HG03025 (cell line): ENCODE data around the gene PRKAR2B.

Experiments used
- ATAC-seq: cut with Tn5 transposase; IDR thresholded peaks from one replicate; pipeline ENCODE4 v1.9.1; 2021; ENCODE audit warnings: mild to moderate bottlenecking, moderate library complexity; ENCODE audit not compliant: unreplicated experiment, low FRiP score

The PRKAR2B gene

DNA sequence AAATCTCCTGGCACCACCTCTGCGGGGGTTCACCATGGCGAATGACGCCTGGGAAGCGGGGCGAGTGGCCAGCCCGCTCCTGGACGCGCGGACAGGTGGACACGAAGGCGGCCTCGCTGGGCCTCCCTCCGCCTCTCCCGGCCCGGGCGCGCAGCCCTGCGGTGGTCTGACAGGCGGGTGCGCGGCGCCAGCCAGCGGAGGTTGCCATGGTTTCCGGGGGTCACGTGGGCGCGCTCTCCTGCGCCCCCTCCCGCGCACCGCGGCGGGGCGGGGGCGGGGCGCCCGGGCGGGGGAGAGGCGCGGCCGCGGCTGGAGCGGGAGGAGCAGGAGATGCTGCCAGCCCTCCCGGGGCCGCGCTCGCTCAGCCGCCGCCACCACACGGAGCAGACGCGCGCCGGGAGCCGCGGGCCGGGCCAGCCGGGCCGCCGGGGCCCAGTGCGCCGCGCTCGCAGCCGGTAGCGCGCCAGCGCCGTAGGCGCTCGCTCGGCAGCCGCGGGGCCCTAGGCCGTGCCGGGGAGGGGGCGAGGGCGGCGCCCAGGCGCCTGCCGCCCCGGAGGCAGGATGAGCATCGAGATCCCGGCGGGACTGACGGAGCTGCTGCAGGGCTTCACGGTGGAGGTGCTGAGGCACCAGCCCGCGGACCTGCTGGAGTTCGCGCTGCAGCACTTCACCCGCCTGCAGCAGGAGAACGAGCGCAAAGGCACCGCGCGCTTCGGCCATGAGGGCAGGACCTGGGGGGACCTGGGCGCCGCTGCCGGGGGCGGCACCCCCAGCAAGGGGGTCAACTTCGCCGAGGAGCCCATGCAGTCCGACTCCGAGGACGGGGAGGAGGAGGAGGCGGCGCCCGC, at the start of gene PRKAR2B:
TSS of gene PRKAR2B (plus strand) at position 359 of the 848 bp plus-strand sequence. CDS start at position 562, 203 bp downstream.
- ATAC-seq = peak; percentile 70

DNA sequence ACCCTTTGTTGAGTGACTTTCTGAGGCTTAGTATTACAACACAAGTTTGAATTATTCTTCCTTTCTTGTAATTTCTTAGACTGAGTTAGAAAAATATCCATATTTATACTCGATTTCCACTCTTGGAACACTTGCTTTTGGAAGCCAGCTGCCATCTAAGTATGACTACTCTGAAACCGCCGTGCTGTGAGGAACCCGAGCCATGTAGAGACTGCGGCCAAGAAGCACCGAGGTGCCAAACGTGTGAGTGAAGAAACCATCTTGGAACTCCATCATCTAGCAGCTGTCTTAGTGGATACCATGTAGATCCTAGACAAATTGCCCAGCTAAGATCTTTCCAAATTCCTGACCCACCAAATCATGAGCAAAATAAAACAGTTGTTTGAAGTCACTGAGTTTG, 49.7 kb upstream of the PRKAR2B start:
- no peak for ATAC-seq

GRCh38 chr7:106997487-106998271, 46.8 kb upstream of the PRKAR2B start:
- no peak for ATAC-seq

- ATAC-seq = no peak
These were observed 45.5 kb upstream of the PRKAR2B start for GRCh38 chr7:106999023-106999422.

GRCh38 chr7:107001490-107001889, 43.0 kb upstream of the PRKAR2B start:
- ATAC-seq = no peak

DNA sequence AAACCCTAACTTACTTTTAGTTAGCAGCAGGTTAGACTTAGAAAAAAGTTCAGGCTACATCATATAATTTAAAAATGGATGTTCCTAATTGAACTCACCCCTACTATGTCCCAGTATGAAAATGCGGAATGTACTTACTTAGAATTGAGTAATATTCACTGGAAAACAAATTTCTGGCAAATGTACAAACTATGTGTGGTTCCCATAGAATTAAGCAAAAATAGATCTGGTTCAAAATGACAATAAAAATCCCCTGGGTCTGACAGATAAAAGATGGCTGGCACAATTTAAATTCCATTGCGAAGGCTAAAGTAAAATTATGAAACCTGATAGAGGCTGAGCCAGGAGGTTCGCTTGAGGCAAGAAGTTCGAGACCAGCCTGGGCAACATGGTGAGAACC, 42.4 kb upstream of the PRKAR2B start:
- ATAC-seq = no peak

DNA sequence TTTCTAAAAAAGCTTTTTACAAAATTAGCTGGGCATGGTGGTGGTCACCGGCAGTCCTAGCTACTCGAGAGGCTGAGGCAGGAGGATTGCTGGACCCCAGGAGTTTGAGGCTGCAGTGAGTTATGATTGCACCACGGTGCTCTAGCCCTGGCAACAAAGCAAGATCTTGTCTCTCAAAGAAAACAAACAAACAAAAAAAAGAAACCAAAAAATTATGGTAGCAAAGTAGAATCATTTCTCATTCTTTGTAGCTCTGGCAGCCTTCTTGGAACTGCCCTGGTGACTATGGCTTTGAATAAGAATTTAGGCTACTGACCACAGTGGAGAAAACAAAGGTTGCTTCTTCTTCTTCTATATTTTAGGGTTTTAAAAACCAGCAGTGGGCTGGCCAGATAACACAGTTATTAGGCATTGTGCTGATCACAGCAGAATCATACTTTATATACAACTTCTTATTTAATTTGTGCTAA, 41.9 kb upstream of the PRKAR2B start:
- no peak for ATAC-seq

DNA sequence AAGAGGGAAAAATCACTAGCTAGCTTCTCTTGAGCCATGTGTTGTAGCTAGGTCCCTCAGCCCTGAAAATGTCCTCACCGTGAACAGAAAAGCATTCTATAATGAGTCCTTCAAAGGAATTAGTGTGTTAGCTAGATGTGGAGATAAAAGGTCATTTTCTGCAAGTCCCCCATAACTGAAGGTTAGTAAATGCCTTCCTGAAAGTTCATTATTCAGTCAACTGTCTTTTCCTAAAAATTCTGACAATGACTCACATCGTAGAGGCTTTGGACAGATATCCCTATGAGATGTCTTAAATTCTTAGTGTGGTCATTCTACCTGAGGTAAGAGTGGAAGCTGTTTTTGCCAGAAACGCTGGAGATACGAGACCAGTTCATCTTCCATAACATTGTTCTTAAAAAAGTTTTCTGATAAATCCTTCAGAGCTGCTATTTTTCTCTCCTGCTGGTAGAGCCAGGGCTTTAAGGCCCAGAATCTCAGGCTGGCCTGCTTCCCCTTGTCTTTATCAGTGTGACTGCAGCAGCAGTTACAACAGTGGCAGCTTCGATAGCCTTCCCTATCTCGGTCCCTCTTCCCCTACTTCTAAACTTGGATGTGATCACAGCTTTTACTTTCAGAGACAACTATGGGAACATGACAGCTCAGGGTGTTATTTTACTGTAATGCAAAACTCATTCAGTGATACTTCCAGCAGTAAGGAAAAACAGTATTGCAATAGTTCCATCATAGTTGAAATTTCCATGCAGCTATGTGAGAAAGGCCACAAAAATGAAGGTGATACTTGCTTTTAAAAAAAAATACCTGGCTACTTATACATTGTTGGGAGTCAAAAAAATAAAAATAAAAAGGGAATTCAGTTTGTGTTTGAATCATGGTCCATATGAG, 37.3 kb upstream of the PRKAR2B start:
- ATAC-seq = no peak

DNA sequence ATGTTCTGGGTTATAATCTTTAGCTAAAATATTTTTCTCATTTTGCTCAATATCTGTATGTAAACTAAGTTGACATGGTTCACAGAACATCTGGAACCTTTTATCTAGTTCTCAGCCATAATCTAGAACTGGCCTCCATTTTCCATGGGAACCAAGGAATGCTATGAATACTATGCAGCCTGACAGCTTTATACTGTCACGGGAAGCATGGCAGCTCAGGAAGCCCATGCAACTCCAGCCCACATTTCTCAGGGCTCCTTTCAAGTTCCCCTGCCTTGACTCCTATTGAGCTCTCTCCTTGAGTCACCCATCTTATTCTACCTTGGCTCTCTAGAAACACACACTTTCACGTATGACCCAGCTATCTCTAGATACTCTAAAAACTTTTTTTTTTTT, 36.6 kb upstream of the PRKAR2B start:
- ATAC-seq = no peak

GRCh38 chr7:107009846-107010203, 34.7 kb upstream of the PRKAR2B start:
- no peak for ATAC-seq

GRCh38 chr7:107012691-107013090, 31.8 kb upstream of the PRKAR2B start:
- ATAC-seq = no peak

GRCh38 chr7:107014387-107015023, 30.0 kb upstream of the PRKAR2B start:
- ATAC-seq = no peak

DNA sequence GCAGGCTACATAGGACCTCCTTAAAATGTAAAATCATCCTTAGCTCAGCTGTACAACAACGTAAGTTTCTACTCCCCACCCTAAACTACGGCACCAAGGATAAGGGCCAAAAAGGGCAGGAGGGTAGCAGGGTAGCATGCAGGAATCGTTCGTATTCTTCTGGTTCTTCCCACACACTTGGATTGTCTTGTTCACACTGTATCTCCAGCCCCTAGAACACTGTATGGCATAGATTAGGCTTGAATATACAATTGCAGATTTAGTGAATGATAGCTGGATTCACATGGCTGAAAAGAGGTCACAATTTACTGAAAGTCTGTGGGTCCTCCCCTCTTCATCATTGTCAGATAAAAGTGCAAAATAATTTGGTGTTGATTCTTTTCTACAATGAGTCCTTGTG, 28.2 kb upstream of the PRKAR2B start:
- no peak for ATAC-seq

DNA sequence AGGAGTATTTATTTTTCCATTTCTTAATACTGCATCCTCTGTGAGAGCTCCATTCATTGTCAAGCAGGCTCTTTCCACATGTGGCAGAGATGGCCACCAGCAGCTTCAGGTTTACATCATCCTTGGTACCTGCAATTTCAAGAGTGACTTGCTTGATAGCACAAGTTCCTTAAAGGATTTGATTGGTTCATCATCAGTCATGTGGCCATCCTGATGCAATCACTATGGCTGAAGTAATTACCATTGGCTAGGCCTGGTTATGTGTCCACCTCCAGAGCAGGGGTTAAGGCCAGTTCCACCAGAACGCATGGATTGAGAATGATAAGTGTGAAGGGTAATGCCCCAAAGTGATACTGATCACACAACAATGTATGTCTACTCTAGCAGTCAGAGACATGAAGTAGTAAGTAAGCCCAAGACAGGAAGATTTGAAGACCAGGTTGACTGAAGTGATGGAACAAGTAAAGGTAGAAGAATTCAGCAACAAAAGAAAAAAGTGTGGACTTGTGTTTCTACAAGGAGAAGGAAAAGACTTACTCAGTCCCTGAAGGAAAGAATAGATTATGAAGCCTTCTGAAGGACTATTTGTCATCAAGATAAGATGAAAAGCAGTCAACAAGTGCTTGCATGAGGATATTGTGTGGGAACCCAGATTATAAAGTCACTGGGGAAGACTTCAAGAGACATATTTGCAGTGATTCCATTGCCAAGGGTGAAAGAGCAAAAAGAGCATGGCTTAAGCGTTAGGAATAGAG, 26.4 kb upstream of the PRKAR2B start:
- ATAC-seq = no peak

GRCh38 chr7:107020400-107020799, 24.1 kb upstream of the PRKAR2B start:
- no peak for ATAC-seq

DNA sequence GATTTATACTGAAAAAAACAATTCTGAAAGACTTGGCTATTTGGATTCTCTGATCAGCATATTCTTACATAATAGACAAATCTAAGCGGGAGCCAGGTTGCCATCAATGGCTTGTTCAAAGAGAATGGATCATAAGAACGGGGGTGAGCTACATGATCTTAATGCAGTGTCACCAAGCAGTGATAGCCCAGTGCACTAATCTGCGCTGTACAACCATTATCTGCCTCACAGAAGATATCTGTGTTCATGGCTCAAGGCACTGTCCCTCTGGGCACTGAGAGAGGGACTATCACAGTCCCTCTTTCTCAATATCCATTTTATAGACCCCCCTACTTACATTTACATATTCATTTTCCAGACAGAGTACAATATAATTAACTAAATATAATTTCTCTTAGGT, 22.9 kb upstream of the PRKAR2B start:
- no peak for ATAC-seq

- ATAC-seq = no peak
These were observed 20.9 kb upstream of the PRKAR2B start for GRCh38 chr7:107023522-107024151.

DNA sequence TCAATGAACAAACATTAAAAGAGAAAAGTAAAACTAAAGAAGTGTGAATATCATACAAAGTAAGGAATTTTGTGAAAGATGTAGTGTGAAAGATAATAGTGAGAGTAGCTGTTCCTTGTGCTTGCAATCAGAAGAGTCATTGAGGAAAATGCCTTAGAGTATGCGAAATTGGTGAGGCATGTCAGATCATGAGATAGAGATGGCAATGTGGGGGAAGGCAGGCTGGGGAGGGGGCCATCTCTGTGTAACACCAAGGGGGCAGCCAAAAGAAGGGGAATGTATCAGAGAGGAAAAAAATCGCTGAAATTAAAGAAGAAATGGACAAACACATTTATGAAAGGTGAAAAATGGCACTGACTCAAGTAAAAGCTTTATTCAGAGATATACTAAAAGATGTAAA, 19.6 kb upstream of the PRKAR2B start:
- no peak for ATAC-seq

- no peak for ATAC-seq
These were observed 18.9 kb upstream of the PRKAR2B start for GRCh38 chr7:107025449-107026103.
